Astrocyte (in vitro differentiated cells and primary cell): ENCODE data around the gene GPNMB. TPM values are rescaled to one million over a fixed set of nuclear protein-coding genes. Genes with fewer than 3 reads are reported as not detected.

ENCODE experiments used
- DNase-seq: peaks from one replicate; pipeline ENCODE4 v3.0.0-alpha.2; 2010; ENCODE audit warnings: low read depth
- FAIRE-seq: peaks from 2 replicates; lab custom pipeline; 2011; peaks lifted over from hg19 to GRCh38; lab: Jason Lieb, UNC
- H2AFZ ChIP-seq: 2 replicates; pipeline ENCODE4 v1.6.0; 2012; ENCODE audit warnings: low read depth, low read length, inconsistent platforms
- H3K27ac ChIP-seq: 2 replicates; pipeline ENCODE4 v1.5.1; 2011; ENCODE audit warnings: low read depth, low read length, inconsistent platforms
- H3K27me3 ChIP-seq: 2 replicates; pipeline ENCODE4 v1.6.0; 2011; ENCODE audit warnings: low read length, inconsistent platforms; ENCODE audit not compliant: insufficient read depth
- H3K36me3 ChIP-seq: 2 replicates; pipeline ENCODE4 v1.5.1; 2011; ENCODE audit warnings: low read length, inconsistent platforms; ENCODE audit not compliant: insufficient read depth
- H3K4me1 ChIP-seq: 2 replicates; pipeline ENCODE4 v1.5.1; 2011; ENCODE audit warnings: low read length, inconsistent platforms; ENCODE audit not compliant: insufficient read depth
- H3K4me2 ChIP-seq: 2 replicates; pipeline ENCODE4 v1.6.0; 2012; ENCODE audit warnings: low read length, inconsistent platforms
- H3K4me3 ChIP-seq: 2 replicates; pipeline ENCODE4 v1.5.1; 2011; ENCODE audit warnings: low read depth, mild to moderate bottlenecking, low read length, inconsistent platforms; ENCODE audit not compliant: insufficient read depth
- H3K79me2 ChIP-seq: 2 replicates; pipeline ENCODE4 v1.6.0; 2012; ENCODE audit warnings: mild to moderate bottlenecking, low read length, inconsistent platforms; ENCODE audit not compliant: insufficient read depth
- H3K9ac ChIP-seq: 2 replicates; pipeline ENCODE4 v1.6.0; 2012; ENCODE audit warnings: mild to moderate bottlenecking, low read length, inconsistent platforms
- H3K9me3 ChIP-seq: 2 replicates; pipeline ENCODE4 v1.5.1; 2012; ENCODE audit warnings: low read depth, mild to moderate bottlenecking, low read length, inconsistent platforms; ENCODE audit not compliant: insufficient read depth
- H4K20me1 ChIP-seq: 2 replicates; pipeline ENCODE4 v1.6.0; 2012; ENCODE audit warnings: low read length, inconsistent platforms; ENCODE audit not compliant: insufficient read depth
- H3K27ac Mint-ChIP-seq: one replicate; pipeline ENCODE4 v1.8.0; 2021; ENCODE audit warnings: mild to moderate bottlenecking, mixed read lengths; ENCODE audit not compliant: unreplicated experiment
- H3K27me3 Mint-ChIP-seq: one replicate; pipeline ENCODE4 v1.8.0; 2021; ENCODE audit warnings: low read depth, mixed read lengths; ENCODE audit not compliant: unreplicated experiment
- H3K36me3 Mint-ChIP-seq: one replicate; pipeline ENCODE4 v1.8.0; 2021; ENCODE audit warnings: low read depth, mixed read lengths; ENCODE audit not compliant: unreplicated experiment
- H3K4me1 Mint-ChIP-seq: one replicate; pipeline ENCODE4 v1.8.0; 2021; ENCODE audit warnings: low read depth, mixed read lengths; ENCODE audit not compliant: unreplicated experiment
- H3K4me3 Mint-ChIP-seq: one replicate; pipeline ENCODE4 v1.8.0; 2021; ENCODE audit warnings: mild to moderate bottlenecking, moderate library complexity, mixed read lengths; ENCODE audit not compliant: unreplicated experiment
- H3K9me3 Mint-ChIP-seq: one replicate; pipeline ENCODE4 v1.8.0; 2021; ENCODE audit warnings: mild to moderate bottlenecking, mixed read lengths; ENCODE audit not compliant: unreplicated experiment
- CTCF ChIP-seq: IDR thresholded peaks from 2 replicates; pipeline ENCODE4 v1.5.1; 2011; ENCODE audit warnings: low read depth, mild to moderate bottlenecking, inconsistent platforms, low read length, moderate library complexity; ENCODE audit not compliant: insufficient read depth
- EZH2 ChIP-seq: IDR thresholded peaks from 2 replicates; pipeline ENCODE4 v1.6.1; 2012; ENCODE audit warnings: mild to moderate bottlenecking, low read length, inconsistent platforms; ENCODE audit not compliant: insufficient read depth
- total RNA-seq: library from RNA; stranded (reverse); gene quantifications from 2 replicates; pipeline ENCODE4 v1.2.1, GENCODE V29; 2021

The GPNMB gene
- total RNA-seq, 1 donor from 2014 or later, result 0.91 TPM

GRCh38 chr7:23291957-23292560 is 45.5 kb downstream of the GPNMB start:
- no peak overlapping the region for H3K4me3 ChIP-seq
- no peak overlapping the region for H3K4me3 Mint-ChIP-seq
- no peaks in the 10 kb centered on the region for H3K27me3 ChIP-seq
- no peak overlapping the region for H3K27ac Mint-ChIP-seq
- FAIRE-seq (no peak), DNase-seq (no peak)
- no peaks in the 10 kb centered on the region for H3K79me2 ChIP-seq
- H3K9me3 ChIP-seq, result no peaks in the 10 kb centered on the region
- no peak overlapping the region for H3K9ac ChIP-seq
- no peaks in the 10 kb centered on the region for H4K20me1 ChIP-seq
- no peaks in the 10 kb centered on the region for H3K36me3 ChIP-seq
- H3K27ac ChIP-seq, result no peak overlapping the region
- H3K4me1 Mint-ChIP-seq, result peaks cover 2% of the 10 kb centered on the region
- no peak overlapping the region for H3K4me2 ChIP-seq
- no peaks in the 10 kb centered on the region for H3K9me3 Mint-ChIP-seq
- H3K36me3 Mint-ChIP-seq, result no peaks in the 10 kb centered on the region
- H2AFZ ChIP-seq, result no peak overlapping the region
- no peaks in the 10 kb centered on the region for H3K27me3 Mint-ChIP-seq
- no peaks in the 10 kb centered on the region for H3K4me1 ChIP-seq
- TF ChIP-seq EZH2 (no peak), CTCF (no peak)

GRCh38 chr7:23292623-23293022 is 46.0 kb downstream of the GPNMB start:
- no peaks in the 10 kb centered on the region for H3K36me3 Mint-ChIP-seq
- TF ChIP-seq CTCF (no peak), EZH2 (no peak)
- peaks cover 2% of the 10 kb centered on the region for H3K4me1 Mint-ChIP-seq
- no peak overlapping the region for H3K4me3 Mint-ChIP-seq
- no peak overlapping the region for H3K4me2 ChIP-seq
- no peak overlapping the region for H3K27ac Mint-ChIP-seq
- H3K27ac ChIP-seq, result no peak overlapping the region
- no peak for FAIRE-seq
- no peaks in the 10 kb centered on the region for H3K27me3 Mint-ChIP-seq
- H4K20me1 ChIP-seq, result no peaks in the 10 kb centered on the region
- no peaks in the 10 kb centered on the region for H3K9me3 ChIP-seq
- H2AFZ ChIP-seq, result no peak overlapping the region
- no peak for DNase-seq
- H3K4me1 ChIP-seq, result no peaks in the 10 kb centered on the region
- H3K79me2 ChIP-seq, result no peaks in the 10 kb centered on the region
- no peak overlapping the region for H3K4me3 ChIP-seq
- no peak overlapping the region for H3K9ac ChIP-seq
- H3K36me3 ChIP-seq, result no peaks in the 10 kb centered on the region
- H3K9me3 Mint-ChIP-seq, result no peaks in the 10 kb centered on the region
- no peaks in the 10 kb centered on the region for H3K27me3 ChIP-seq

GRCh38 chr7:23293500-23294073 is 47.0 kb downstream of the GPNMB start:
- Histone ChIP-seq H2AFZ (no peak overlapping the region), H4K20me1 (no peaks in the 10 kb centered on the region), H3K4me2 (no peak overlapping the region), H3K27ac (no peak overlapping the region), H3K9ac (no peak overlapping the region), H3K9me3 (no peaks in the 10 kb centered on the region), H3K79me2 (no peaks in the 10 kb centered on the region), H3K36me3 (no peaks in the 10 kb centered on the region), H3K4me3 (no peak overlapping the region), H3K27me3 (no peaks in the 10 kb centered on the region), H3K4me1 (peaks cover 4% of the 10 kb centered on the region)
- H3K9me3 Mint-ChIP-seq, result no peaks in the 10 kb centered on the region
- no peak for DNase-seq
- H3K4me1 Mint-ChIP-seq, result peaks cover 5% of the 10 kb centered on the region
- no peak overlapping the region for H3K4me3 Mint-ChIP-seq
- H3K27ac Mint-ChIP-seq, result no peak overlapping the region
- H3K36me3 Mint-ChIP-seq, result no peaks in the 10 kb centered on the region
- no peaks in the 10 kb centered on the region for H3K27me3 Mint-ChIP-seq
- no peak for FAIRE-seq
- TF ChIP-seq CTCF (no peak), EZH2 (no peak)
